KMS-11 (cell line): ENCODE data around the gene CDRT15L2.
"Not testable (repeated sequence)": the region's sequence is repeated elsewhere in the genome, so short reads cannot be mapped to it uniquely, and the experiment has no call there.

Experiments used
- H2AFZ ChIP-seq: fragments of 200-600 bp; sonication (generic); 2 replicates; pipeline ENCODE4 v1.6.1; 2016; ENCODE audit warnings: antibody characterized with exemption, mixed run types, low read depth
- H3K27ac ChIP-seq: fragments of 200-600 bp; sonication (generic); 2 replicates; pipeline ENCODE4 v1.6.1; 2016; ENCODE audit warnings: mild to moderate bottlenecking, mixed run types
- H3K27me3 ChIP-seq: fragments of 200-600 bp; sonication (generic); 2 replicates; pipeline ENCODE4 v1.6.1; 2017; ENCODE audit warnings: mild to moderate bottlenecking, low read depth, mixed run types, moderate library complexity; ENCODE audit not compliant: insufficient read depth
- H3K36me3 ChIP-seq: fragments of 200-600 bp; sonication (generic); 2 replicates; pipeline ENCODE4 v1.6.1; 2017; ENCODE audit warnings: mild to moderate bottlenecking, mixed run types; ENCODE audit not compliant: insufficient read depth
- H3K4me1 ChIP-seq: fragments of 200-600 bp; sonication (generic); 2 replicates; pipeline ENCODE4 v1.6.1; 2016; ENCODE audit warnings: mild to moderate bottlenecking, low read depth, mixed run types; ENCODE audit not compliant: poor library complexity, severe bottlenecking
- H3K4me2 ChIP-seq: fragments of 200-600 bp; sonication (generic); 2 replicates; pipeline ENCODE4 v1.7.0; 2016; ENCODE audit warnings: mild to moderate bottlenecking, mixed run types
- H3K4me3 ChIP-seq: fragments of 200-600 bp; sonication (generic); IDR thresholded peaks from 2 replicates; pipeline ENCODE4 v1.6.1; 2017; ENCODE audit warnings: low read depth, low read length, mixed read lengths; ENCODE audit not compliant: insufficient read depth
- H3K79me2 ChIP-seq: fragments of 200-600 bp; sonication (generic); 2 replicates; pipeline ENCODE4 v1.6.1; 2016; ENCODE audit warnings: low read depth, mixed run types; ENCODE audit not compliant: insufficient read depth
- H3K9ac ChIP-seq: fragments of 200-600 bp; sonication (generic); 2 replicates; pipeline ENCODE4 v1.6.1; 2016; ENCODE audit warnings: mild to moderate bottlenecking, mixed run types
- H4K20me1 ChIP-seq: fragments of 200-600 bp; sonication (generic); 2 replicates; pipeline ENCODE4 v1.6.1; 2016; ENCODE audit warnings: mild to moderate bottlenecking, mixed run types; ENCODE audit not compliant: insufficient read depth
- TF ChIP-seq, protein P1 (sequence below): fragments of 200-600 bp; sonication (generic); conservative IDR thresholded peaks from 2 replicates; pipeline ENCODE4 v1.6.1; 2017; ENCODE audit warnings: low read depth, mild to moderate bottlenecking, antibody characterized with exemption, low read length, moderate library complexity, mixed read lengths

CDRT15L2 gene

DNA sequence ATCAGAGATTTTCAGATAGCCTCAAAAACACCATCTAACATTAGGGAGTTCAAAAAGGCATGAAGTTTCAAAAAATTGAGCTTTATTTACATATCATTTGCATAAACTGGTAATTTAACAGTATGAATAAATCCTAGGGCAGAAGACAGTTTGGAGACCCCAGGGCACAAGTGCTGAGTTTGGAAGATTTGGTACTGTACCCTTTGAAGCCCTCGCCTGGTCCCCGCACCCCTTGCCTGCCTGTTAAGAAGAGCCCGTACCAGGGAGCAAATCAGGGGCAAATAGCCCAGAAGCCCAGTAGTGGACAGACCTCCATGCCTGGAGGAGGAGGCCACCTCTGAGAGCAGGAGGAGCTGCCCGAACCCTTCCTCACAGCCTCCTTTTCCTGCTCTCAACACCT lies 24.8 kb upstream of the CDRT15L2 start:
- not testable (repeated sequence) for H3K79me2 ChIP-seq, H3K27me3 ChIP-seq

DNA sequence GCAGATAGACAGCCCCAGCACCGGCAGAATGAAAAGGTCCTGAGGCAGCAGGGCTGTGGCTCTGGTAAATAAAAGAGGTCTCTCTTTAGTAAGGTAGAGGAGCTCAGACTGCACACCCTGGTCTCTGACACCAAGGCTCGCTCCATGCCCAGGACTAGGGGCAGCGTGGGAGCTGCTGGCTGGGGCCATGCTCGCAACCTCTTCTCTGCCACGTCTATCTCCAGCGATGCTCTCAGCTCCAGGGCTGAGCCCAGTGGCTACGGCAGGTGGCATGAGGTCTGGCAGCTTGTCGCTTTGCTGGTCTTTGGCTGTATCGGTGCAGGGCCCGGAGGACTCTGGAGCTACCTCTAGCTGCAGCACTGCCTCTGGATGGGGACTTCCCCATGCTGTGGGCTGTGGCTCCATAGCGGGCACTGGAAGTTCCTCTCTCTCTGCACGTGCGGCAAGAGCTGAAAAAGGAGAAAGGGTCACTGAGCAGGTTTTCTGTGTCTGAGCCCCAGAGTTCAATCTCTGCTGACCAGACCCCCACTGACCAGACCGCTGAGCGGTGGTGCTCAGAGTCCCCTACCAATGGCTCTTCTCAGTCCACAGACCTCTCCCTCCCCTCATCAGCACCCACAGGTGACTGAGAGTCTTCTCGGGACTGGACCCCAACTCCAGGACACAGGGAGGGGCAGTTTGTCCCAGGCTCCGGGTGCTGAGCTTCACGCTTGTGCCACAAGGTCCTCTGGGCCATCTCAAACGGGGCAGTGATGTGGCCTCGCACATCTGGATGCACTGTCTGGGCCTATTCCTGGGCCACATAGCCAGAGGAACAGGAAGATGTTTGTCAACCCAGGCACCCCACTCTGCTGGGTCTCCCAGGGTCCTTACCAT lies 24.2 kb upstream of the CDRT15L2 start:
- H3K79me2 ChIP-seq, H3K9ac ChIP-seq, H3K27me3 ChIP-seq, H3K4me1 ChIP-seq, H3K4me2 ChIP-seq, H3K27ac ChIP-seq, H2AFZ ChIP-seq, H3K4me3 ChIP-seq, H3K36me3 ChIP-seq, H4K20me1 ChIP-seq: not testable (repeated sequence)

More for the DNA sequence above, 24.8 kb upstream of the CDRT15L2 start:
- H3K4me1 ChIP-seq, H3K4me3 ChIP-seq, H4K20me1 ChIP-seq, H3K27ac ChIP-seq, H3K4me2 ChIP-seq, H2AFZ ChIP-seq, H3K9ac ChIP-seq, H3K36me3 ChIP-seq: not testable (repeated sequence)

DNA sequence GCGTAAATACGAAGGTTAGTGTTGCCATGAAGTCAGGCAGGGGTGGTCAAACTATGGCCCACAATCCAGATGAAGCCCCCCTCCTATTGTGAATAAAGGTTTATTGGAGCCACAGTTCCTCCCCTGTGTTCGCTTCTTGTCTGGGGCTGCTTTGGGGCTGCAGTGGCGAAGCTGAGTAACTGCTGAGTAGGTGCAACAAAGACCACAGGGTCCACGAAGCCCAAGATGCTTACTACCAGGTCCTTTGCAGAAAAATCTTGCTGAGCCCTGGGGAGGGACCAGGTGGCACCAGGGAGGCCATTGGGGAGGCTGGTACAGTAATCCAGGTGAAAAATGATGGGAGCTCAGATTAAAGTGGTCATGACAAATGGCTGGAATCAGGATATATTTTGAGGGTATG lies 21.4 kb upstream of the CDRT15L2 start:
- H3K27me3 ChIP-seq, H3K4me2 ChIP-seq, H3K9ac ChIP-seq, H3K4me1 ChIP-seq, H4K20me1 ChIP-seq, H3K36me3 ChIP-seq, H2AFZ ChIP-seq, H3K27ac ChIP-seq, H3K79me2 ChIP-seq, H3K4me3 ChIP-seq: not testable (repeated sequence)

DNA sequence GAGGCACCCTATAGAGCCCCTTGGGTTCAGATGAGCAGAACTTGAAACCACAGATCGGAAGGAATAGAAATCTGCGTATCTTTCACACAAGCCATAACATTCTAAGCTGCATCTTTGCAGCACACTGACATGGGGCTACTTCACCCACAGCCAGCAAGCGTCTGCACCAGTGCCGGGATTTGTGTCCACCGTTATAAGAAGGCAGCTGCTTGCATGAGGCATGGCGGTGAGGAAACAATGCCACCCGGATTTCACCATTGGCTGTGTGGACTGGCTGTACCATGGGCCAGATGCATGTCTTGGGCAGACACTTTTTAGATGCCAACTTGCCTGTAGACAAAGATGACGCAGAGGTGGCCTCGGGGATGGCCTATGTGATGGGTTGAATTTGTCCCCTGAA lies 20.5 kb upstream of the CDRT15L2 start:
- not testable (repeated sequence) for H3K27ac ChIP-seq, H4K20me1 ChIP-seq, H2AFZ ChIP-seq, H3K4me1 ChIP-seq, H3K9ac ChIP-seq, H3K27me3 ChIP-seq, H3K4me3 ChIP-seq, H3K79me2 ChIP-seq, H3K4me2 ChIP-seq, H3K36me3 ChIP-seq

DNA sequence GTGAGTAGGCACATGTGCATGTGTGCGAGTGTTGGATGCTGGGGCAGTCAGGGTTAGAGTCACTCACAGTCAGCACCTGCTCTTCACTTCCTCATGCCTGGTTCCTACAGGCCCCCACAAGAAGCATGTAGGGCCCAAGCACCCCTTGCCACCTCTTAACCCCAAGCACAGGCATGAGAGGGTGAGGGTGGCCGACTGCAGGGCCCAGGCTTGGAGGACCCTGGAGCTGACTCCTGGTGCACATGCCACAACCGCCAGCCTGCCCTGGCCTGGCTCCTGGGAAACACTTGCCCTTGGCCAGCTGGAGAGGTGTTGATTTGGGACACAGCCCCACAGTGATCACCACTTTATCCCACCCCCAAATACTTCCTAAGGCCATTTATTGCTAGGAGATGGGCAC lies 16.9 kb upstream of the CDRT15L2 start:
- Histone ChIP-seq H3K36me3 (no peaks in the 10 kb centered on the region), H3K4me3 (no peak overlapping the region), H3K9ac (no peak overlapping the region), H2AFZ (no peak overlapping the region), H3K27ac (no peak overlapping the region), H4K20me1 (no peaks in the 10 kb centered on the region), H3K4me2 (no peak overlapping the region), H3K79me2 (no peaks in the 10 kb centered on the region), H3K27me3 (no peaks in the 10 kb centered on the region), H3K4me1 (no peaks in the 10 kb centered on the region)
- TF ChIP-seq, protein P1, sequence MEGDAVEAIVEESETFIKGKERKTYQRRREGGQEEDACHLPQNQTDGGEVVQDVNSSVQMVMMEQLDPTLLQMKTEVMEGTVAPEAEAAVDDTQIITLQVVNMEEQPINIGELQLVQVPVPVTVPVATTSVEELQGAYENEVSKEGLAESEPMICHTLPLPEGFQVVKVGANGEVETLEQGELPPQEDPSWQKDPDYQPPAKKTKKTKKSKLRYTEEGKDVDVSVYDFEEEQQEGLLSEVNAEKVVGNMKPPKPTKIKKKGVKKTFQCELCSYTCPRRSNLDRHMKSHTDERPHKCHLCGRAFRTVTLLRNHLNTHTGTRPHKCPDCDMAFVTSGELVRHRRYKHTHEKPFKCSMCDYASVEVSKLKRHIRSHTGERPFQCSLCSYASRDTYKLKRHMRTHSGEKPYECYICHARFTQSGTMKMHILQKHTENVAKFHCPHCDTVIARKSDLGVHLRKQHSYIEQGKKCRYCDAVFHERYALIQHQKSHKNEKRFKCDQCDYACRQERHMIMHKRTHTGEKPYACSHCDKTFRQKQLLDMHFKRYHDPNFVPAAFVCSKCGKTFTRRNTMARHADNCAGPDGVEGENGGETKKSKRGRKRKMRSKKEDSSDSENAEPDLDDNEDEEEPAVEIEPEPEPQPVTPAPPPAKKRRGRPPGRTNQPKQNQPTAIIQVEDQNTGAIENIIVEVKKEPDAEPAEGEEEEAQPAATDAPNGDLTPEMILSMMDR, result no peak

DNA sequence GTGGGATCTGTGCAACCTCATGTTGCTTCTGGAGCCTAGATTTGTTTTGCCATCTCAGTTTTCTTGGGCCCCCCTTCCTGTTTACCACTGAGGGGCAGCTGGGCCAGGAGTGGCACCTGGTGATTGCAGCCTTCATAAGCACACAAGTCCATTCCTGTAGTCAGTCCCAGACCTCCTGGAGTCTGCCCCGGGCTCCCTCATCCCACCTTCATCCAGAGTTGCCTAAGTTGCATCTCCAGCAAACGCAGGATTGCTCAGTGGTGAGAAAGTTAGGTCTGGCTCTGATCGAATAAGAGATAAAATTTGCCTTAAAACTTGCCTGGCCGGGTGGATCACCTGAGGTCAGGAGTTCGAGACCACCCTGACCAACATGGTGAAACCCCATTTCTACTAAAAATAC lies 14.3 kb upstream of the CDRT15L2 start:
- not testable (repeated sequence) for H3K9ac ChIP-seq

DNA sequence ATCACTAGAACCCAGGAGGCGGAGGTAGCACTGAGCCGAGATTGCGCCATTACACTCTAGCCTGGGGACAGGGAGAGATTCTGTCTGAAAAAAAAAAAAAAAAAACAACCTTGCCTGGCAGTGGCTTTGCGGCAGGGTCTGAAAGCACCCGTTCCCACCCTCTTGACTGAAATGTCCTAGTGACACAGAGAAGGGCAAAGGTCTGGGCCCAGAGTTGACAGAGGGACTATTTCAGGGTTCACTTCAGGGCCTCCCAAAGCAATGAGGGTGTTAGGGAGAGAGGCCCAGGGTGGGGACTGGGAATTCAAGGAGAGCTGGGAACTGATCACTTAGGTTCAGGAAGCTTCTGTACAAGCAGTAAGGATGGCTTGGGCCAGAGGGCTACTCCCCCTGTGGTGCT lies 13.8 kb upstream of the CDRT15L2 start:
- Histone ChIP-seq H3K4me3 (no peak overlapping the region), H3K79me2 (no peaks in the 10 kb centered on the region), H4K20me1 (no peaks in the 10 kb centered on the region), H3K36me3 (no peaks in the 10 kb centered on the region), H3K27ac (no peak overlapping the region), H3K4me2 (no peak overlapping the region), H2AFZ (no peak overlapping the region), H3K9ac (no peak overlapping the region), H3K27me3 (no peaks in the 10 kb centered on the region), H3K4me1 (no peaks in the 10 kb centered on the region)
- TF ChIP-seq, protein P1, result no peak

More for the DNA sequence above, 14.3 kb upstream of the CDRT15L2 start:
- not testable (repeated sequence) for H3K79me2 ChIP-seq, H3K4me1 ChIP-seq, H3K27me3 ChIP-seq, H2AFZ ChIP-seq, H3K4me3 ChIP-seq, H3K4me2 ChIP-seq, H3K27ac ChIP-seq, H3K36me3 ChIP-seq, H4K20me1 ChIP-seq

DNA sequence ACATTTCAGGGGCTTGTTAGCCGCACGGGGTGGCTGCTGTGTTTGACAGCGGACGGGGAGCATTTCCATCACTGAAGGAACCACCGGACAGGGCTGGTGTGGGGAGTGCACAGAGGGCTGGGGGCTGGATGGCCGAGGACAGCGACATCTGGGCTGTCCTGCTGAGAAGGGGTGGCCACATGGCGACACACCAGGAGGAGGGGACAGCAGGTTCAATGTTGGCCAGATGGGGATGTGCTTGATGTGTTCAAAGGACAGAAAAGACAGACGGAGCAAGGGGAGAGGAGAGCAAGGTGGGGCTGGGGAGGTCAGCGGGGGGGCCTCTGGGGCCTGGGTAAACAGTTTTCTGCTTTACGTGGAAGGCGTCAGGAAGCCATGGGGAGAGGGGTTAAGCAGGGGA lies 12.8 kb upstream of the CDRT15L2 start:
- not testable (repeated sequence) for H2AFZ ChIP-seq, H3K4me2 ChIP-seq, H3K79me2 ChIP-seq, H3K4me1 ChIP-seq, H3K9ac ChIP-seq, H3K27me3 ChIP-seq, H3K36me3 ChIP-seq, H3K4me3 ChIP-seq, H3K27ac ChIP-seq, H4K20me1 ChIP-seq

DNA sequence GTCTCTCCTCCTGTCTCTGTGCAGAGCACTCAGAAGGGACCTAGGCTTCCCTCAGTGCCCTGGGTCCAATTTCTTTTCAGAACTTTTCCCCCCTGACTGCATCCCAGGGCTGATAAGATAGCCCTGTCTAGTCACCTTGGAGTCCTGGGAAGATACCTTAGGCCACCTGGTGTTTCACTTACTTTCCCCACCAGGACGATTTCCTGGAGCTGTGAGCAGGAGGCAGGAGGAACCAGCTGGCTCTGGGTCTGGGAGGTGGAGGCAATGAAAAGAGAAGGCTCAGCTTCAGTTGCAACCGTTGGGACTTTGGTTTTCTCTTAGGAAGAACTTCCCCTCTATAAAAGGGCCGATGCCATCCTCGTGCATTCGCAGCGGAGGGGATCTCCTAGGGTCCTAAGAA lies 12.1 kb upstream of the CDRT15L2 start:
- H3K79me2 ChIP-seq, H3K4me2 ChIP-seq, H3K4me3 ChIP-seq, H3K9ac ChIP-seq, H2AFZ ChIP-seq, H4K20me1 ChIP-seq, H3K27me3 ChIP-seq, H3K27ac ChIP-seq, H3K4me1 ChIP-seq, H3K36me3 ChIP-seq: not testable (repeated sequence)
